Right lobe of liver (tissue), 6 donors: ENCODE measurements around the gene UNC5B. TPM values are rescaled to one million over a fixed set of nuclear protein-coding genes. Genes with fewer than 3 reads are reported as not detected.

Experiments
- ATAC-seq, 4 donors: fragments of 200-7000 bp; cut with Tn5 transposase; one replicate each; pipeline ENCODE4 v1.9.1; 2020; ENCODE audit warnings: mild to moderate bottlenecking in 4 of 4, moderate library complexity in 4 of 4
- DNase-seq, 3 donors: peaks; one replicate each; pipeline ENCODE4 v3.0.0-alpha.2; 2020
- H3K27ac ChIP-seq, 3 donors: fragments of 200-600 bp; one replicate each; pipeline ENCODE4 v1.8.0; 2022
- H3K27me3 ChIP-seq, 2 donors: fragments of 200-600 bp; one replicate each; pipeline ENCODE4 v1.8.0; 2022
- H3K36me3 ChIP-seq, 4 donors: fragments of 200-600 bp; sonication (generic) in 1 of 4; one replicate each; pipeline versions ENCODE4 v1.5.1 to v1.8.0; 2017 to 2022; ENCODE audit warnings: control low read depth in 1 of 4
- H3K4me1 ChIP-seq, 4 donors: fragments of 200-600 bp; sonication (generic) in 1 of 4; one replicate each; pipeline versions ENCODE4 v1.5.1 to v1.8.0; 2017 to 2022; ENCODE audit warnings: control low read depth in 1 of 4
- H3K4me3 ChIP-seq, 3 donors: fragments of 200-600 bp; one replicate each; pipeline ENCODE4 v1.8.0; 2022
- H3K9me3 ChIP-seq, 4 donors: fragments of 200-600 bp; sonication (generic) in 1 of 4; one replicate each; pipeline versions ENCODE4 v1.5.1 to v1.8.0; 2017 to 2022; ENCODE audit warnings: control low read depth in 1 of 4
- CTCF ChIP-seq, 4 donors: fragments of 200-600 bp in 3 of 4; fragments of 450-650 bp in 1 of 4; IDR thresholded peaks; one replicate each; pipeline versions ENCODE4 v1.5.1 to v1.8.0; 2016 to 2022; ENCODE audit warnings: antibody characterized with exemption in 4 of 4, mild to moderate bottlenecking in 2 of 4
- POLR2A ChIP-seq: fragments of 450-650 bp; IDR thresholded peaks from one replicate; pipeline ENCODE4 v1.6.1; 2017; ENCODE audit warnings: antibody characterized with exemption, mild to moderate bottlenecking
- WGBS: methylation state at CpG from one replicate; pipeline ENCODE4 v1.1.6; 2018; ENCODE audit warnings: low coverage, low lambda C conversion rate; ENCODE audit not compliant: insufficient coverage; ENCODE audit errors: missing lambda C conversion rate; 5-methylcytosine and 5-hydroxymethylcytosine counted together
- intact Hi-C, 2 donors: fragments of 100-400 bp; cut with DNase I; formaldehyde crosslinking; loops; one replicate each; pipeline versions ENCODE4 v1.11.2 to v1.14.1; 2022
- total RNA-seq, 6 experiments: library from RNA; depleted of rRNA in 2 of 6; stranded (reverse); fragments of >200 nt in 2 of 6; fragmentation: NEBNext Ultra II Directional in 3 of 6; extraction: Animal tissue kit (Norgen Biotek cat#: 25700) in 3 of 6; gene quantifications; one replicate each; pipeline versions ENCODE4 v1.1.0 to v1.2.4, GENCODE V29; 2016 to 2023
- donor health status: DM: no; HTN: yes; CAD: no.
- donor health status: DM: no; HTN: no; CAD: no.
- donor health status: DM: no; HTN: no; CAD: no.
- donor health status: DM: no; HTN: yes; CAD: no.
- donor health status: DM: no; HTN: yes; CAD: no.

UNC5B gene
- total RNA-seq, 6 experiments from 2014 or later: 1.0 to 6.2 (median 2.1) TPM

GRCh38 chr10:71265618-71266146, 53.3 kb downstream of the UNC5B start:
- no peak for DNase-seq
- Histone ChIP-seq H3K36me3 (no peaks in the 10 kb centered on the region), H3K4me3 (no peak overlapping the region), H3K4me1 (peaks cover 0 to 5% (median 0%) of the 10 kb centered on the region in 4 donors), H3K27ac (no peak overlapping the region), H3K9me3 (no peaks in the 10 kb centered on the region), H3K27me3 (no peaks in the 10 kb centered on the region)
- ATAC-seq: no peak
- intact Hi-C loops: no loop called here
- 90% methylated on average over 2 of the region's 9 CpGs for WGBS
- no peak for TF ChIP-seq POLR2A
- no peak for TF ChIP-seq CTCF (IDR thresholded peaks at IDR 0.05)

- peaks cover 0 to 5% (median 0%) of the 10 kb centered on the region in 4 donors for H3K4me1 ChIP-seq
- DNase-seq (peak; percentile 60 to 78 (median 66)), ATAC-seq (peak; percentile 81 to 91 (median 86))
- no peaks in the 10 kb centered on the region for H3K27me3 ChIP-seq
- no peak overlapping the region for H3K4me3 ChIP-seq
- WGBS: 24% methylated on average over 17 of the region's 18 CpGs
- intact Hi-C loops: no loop called here
- no peaks in the 10 kb centered on the region for H3K36me3 ChIP-seq
- no peak for TF ChIP-seq CTCF (IDR thresholded peaks at IDR 0.05)
- no peak for TF ChIP-seq POLR2A
- H3K27ac ChIP-seq: no peak overlapping the region
- no peaks in the 10 kb centered on the region for H3K9me3 ChIP-seq
Measured at GRCh38 chr10:71266147-71266917, 54.0 kb downstream of the UNC5B start.

DNA sequence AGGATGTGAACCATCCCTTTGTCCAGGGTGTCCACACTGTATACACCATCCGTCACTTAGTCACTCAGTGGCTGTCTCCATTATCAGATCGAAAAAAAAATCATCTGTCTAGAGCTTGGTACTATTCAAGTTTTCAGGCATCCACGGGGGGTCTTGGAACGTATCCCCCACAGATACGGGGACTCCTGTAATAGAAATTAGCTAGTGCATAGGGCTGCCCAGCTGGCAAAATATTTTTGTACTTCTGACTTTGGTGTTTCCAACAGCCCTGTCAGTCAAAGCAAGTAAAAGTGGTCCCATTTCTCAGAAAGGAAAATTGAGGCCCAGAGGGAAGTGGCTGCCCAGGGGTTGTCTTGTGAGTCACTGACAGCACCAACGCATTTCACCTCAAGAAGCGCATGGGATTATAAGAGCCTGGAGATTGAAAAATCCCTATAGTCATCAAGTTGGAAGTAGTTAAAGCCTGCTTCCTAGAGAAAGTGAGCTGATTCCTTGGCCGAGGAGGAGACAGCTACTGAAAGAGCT, 54.6 kb downstream of the UNC5B start:
- DNase-seq (no peak), ATAC-seq (no peak)
- no peak overlapping the region for H3K27ac ChIP-seq
- H3K9me3 ChIP-seq: no peaks in the 10 kb centered on the region
- no peak for TF ChIP-seq CTCF (IDR thresholded peaks at IDR 0.05)
- TF ChIP-seq POLR2A: no peak
- intact Hi-C loops: no loop called here
- no peaks in the 10 kb centered on the region for H3K27me3 ChIP-seq
- no peaks in the 10 kb centered on the region for H3K36me3 ChIP-seq
- H3K4me1 ChIP-seq: peaks cover 0 to 5% (median 0%) of the 10 kb centered on the region in 4 donors
- 78% methylated on average over 8 of the region's 8 CpGs for WGBS
- no peak overlapping the region for H3K4me3 ChIP-seq

GRCh38 chr10:71267508-71268240, 55.3 kb downstream of the UNC5B start:
- H3K4me3 ChIP-seq: no peak overlapping the region
- DNase-seq (no peak), ATAC-seq (no peak)
- TF ChIP-seq CTCF (IDR thresholded peaks at IDR 0.05) (no peak), POLR2A (no peak)
- H3K9me3 ChIP-seq: no peaks in the 10 kb centered on the region
- no peak overlapping the region for H3K27ac ChIP-seq
- intact Hi-C loops: no loop called here
- no peaks in the 10 kb centered on the region for H3K27me3 ChIP-seq
- peaks cover 0 to 5% (median 0%) of the 10 kb centered on the region in 4 donors for H3K4me1 ChIP-seq
- no peaks in the 10 kb centered on the region for H3K36me3 ChIP-seq
- 60% methylated on average over 2 of the region's 5 CpGs for WGBS
